Ammon's horn (tissue), 1 donor: ENCODE measurements around the gene CAVIN1.
"Not testable (repeated sequence)": the region's sequence is repeated elsewhere in the genome, so short reads cannot be mapped to it uniquely, and the experiment has no call there.

Experiments used
- DNase-seq: peaks from one replicate; pipeline ENCODE4 v3.0.0-alpha.2; 2016; ENCODE audit warnings: low spot score

The CAVIN1 gene

DNA sequence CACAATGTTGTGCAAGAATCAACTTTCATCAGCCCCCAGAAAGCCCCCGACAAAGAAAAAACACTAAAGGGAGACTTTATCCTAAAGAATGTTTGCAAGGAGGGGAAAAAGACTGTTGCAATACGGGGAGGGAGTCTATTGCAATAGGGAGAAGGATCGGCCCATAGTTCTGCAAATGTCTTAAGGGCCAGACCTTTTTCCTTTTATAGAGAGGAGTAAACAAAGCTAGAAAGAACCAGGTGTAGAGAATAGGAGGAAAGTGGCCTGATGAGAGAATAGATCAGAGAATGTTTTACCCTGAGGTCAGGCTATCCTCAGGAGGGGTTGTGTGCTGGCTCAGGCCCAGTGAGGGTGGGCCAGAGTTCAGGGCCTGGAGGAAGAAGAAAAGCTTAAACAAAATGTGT, 8.7 kb upstream of the CAVIN1 start:
- DNase-seq: no peak

DNA sequence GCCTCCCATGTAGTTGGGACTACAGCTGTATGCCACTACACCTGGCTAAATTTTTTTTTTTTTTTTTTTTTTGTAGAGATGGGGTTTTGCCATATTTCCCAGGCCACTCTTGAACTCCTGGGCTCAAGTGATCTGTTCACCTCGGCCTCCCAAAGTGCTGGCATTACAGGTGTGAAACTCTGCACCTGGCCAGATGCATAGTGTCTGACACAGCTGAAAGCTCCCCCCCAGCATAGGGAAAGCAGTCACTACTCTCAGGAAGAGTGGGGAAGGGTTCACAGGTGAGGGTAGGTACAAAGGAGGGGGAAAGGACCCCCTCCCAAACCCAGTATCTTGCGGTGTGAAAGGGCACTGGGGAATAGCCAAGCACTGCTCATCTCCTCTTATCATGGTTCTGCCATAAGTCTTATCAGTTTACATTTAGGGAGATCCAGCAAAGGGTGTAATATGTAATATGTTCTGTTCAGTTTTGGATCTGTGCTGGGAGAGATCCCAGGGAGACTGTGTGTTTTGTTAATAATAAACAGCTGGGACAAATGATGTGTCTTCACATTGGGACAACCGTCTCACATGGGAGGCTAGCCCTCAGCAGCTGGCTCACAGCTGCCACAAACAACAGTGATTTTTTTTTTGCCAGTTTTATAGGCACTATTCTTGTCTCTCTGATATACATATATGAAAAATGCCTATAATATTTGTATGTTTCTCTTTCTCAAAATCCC, 6.8 kb upstream of the CAVIN1 start:
- no peak for DNase-seq

DNA sequence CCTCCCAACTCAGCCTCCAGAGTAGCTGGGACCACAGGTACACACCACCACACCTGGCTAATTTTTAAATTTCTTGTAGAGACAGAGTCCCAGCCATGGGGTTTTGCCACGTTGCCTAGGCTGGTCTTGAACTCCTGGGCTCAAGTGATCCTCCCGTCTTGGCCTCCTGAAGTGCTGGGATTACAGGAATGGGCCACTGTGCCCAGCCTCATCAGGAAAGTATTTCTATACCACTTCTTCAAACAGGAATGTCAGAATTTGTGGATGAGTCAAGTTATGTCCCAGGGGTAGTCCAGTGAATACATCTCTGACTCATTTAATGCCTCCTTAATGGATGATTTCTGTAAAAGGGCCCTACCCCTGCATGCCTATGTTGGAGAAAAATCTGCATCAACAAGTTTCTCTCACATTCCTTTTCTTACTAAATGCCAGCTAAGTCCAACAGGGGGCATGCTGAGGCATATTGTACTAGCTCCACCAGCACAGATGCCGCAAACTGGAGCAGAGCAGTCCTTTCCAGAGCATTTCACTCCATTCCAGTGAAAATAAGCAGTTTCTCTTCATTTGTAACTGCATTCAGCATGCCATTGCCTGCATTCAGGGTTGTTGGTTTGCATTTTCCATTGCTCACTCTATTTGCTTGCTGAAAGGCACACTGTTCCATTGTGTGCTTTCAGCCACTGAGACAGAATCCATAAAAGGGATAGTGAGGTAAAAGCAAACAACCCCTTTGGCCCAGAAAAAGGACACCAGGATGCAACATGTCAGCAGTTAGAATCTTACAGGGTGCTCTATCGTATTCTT, 5.3 kb upstream of the CAVIN1 start:
- peak; percentile 90 for DNase-seq

DNA sequence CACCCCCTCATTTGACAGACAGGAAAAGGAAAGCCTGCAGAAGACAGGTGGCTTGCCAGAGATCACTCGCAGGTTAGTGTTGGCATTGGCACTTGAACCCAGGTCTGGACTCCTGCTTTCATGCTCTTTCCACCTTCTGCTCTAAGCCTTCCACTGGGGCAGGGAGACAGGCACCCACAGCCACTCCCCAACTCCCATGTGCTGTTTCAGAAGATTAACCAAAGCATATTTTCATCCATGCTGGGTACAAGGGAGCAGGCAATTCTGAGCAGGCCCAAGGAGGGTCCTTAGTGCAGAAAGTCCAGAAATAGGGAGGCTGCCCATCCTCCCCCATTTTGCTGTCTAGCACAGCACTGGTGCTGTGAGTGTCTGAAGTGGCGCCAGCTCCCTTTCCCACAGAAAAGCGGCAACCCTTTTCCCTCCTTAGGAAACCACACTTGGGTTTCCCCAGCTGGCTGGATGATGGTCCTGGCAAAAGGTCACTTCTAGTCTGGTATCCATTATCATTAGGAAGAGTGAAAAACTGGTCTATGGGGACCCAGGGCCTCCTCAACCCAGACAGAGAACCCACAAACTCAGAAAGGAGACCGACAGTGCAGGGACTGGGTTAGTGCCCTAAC, 2.0 kb upstream of the CAVIN1 start:
- no peak for DNase-seq

DNA sequence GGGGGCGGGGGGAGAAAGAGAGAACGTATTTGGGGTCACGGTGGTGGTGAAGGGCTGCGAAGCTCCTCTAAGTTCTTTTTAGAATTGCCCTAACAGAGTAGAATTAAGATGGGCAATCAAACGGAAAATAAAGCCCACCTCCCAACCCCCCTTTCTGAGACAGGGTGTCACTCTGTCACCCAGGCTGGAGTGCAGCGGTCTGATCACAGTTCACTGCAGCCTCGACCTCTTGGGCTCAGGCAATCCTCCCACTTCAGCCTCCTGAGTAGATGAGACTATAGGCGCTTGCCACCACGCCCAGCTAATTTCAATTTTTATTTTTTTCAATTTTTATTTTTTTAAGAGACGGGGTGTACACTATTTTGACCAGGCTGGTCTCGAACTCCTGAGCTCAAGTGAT, 710 bp upstream of the CAVIN1 start:
- no peak for DNase-seq

DNA sequence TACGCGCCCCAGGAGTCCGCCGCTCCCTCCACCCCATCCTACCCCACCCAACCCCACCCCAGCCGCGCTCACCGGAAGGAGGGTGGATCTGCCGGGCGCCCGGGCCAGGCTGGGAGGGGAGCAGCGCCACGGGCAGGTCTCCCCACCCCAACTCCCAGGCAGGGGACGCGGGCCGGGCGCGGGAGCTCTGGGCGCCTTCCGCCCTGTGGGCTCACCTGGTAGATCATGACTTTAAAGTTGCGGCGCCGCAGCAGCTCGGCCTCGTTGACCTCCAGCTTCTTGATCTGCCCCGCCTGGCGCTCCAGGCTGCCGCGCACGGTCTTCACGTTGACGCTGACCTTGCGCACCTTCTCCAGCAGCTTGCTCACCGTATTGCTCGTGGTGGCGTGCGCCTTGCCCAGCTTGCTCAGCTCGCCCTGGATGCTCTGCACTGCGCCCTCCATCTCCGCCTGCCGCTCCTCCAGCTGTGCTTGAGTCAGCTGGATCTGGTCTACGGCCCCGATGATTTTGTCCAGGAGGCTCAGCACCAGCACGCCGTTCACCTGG, 571 bp downstream of the CAVIN1 start:
- DNase-seq: no peak

DNA sequence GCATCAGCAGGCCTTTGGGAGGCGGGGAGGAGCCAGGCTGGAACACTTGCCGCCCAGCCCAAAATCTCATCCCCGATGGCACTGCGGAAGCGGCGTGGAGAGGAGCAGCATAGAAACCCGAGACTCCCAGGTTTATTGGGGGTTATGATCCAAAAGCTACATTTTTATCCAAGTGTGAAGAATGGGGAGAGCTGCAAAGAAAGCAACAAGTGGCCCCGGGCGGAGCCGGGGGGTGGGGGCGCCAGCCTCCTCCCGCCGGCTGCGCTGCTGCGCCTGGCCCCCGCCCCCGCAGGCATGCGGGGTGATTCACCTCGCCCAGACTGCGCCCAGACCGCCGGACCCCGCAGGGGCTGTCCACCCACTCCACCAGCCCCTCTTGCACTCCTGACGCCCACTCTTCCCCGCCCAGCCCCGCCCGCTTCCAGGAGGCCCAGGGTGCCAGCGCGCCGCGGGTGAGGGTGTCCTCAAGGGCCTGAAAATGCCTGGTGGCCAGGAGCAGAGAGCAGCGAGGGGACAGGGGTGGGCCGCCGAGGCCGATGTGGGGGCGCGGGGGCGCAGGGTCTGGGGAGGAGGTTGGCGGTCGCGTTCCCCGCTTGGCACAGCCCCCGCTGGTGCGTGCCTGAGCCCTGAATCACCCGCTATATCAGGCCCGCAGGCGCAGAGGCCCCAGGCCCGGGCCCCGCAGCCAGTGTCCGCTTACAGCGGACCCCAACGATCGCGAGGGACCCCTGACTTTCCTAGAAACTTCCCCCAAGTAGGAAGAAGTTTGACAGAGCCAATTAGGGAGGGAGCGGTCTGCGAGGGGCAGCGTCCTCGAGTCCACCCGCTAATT, 1.3 kb downstream of the CAVIN1 start:
- no peak for DNase-seq

DNA sequence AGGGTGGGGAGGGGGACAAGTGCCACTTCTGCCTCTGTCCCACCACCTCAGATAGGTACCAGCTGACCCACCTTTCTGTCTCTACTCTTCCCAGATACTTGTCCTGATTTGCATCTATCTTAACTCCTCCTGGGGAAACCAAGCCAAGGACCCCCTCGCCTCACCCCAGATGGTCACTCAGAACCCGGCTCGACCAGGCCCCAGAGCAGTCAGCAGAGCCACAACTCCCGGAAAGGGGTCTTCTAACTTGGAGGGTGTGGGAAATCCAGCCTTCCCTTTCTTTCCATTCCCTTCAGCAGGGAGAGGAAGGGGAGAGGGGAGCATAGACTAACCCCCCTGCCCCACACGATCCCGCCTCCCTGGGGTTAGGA, 1.9 kb downstream of the CAVIN1 start:
- no peak for DNase-seq

DNA sequence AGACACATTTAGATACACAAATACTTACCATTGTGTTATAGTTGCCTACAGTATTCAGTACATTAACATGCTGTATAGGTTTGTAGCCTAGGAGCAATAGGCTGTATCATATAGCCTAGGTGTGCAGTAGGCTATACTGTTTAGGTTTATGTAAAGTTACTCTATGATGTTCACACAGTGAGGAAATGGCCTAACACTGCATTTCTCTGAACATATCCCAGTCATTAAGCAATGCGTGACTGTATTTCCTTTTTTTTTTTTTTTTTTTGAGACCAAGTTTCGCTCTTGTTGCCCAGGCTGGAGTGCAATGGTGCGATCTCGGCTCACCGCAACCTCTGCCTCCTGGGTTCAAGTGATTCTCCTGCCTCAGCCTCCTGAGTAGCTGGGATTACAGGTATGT, 5.1 kb downstream of the CAVIN1 start:
- DNase-seq: not testable (repeated sequence)

DNA sequence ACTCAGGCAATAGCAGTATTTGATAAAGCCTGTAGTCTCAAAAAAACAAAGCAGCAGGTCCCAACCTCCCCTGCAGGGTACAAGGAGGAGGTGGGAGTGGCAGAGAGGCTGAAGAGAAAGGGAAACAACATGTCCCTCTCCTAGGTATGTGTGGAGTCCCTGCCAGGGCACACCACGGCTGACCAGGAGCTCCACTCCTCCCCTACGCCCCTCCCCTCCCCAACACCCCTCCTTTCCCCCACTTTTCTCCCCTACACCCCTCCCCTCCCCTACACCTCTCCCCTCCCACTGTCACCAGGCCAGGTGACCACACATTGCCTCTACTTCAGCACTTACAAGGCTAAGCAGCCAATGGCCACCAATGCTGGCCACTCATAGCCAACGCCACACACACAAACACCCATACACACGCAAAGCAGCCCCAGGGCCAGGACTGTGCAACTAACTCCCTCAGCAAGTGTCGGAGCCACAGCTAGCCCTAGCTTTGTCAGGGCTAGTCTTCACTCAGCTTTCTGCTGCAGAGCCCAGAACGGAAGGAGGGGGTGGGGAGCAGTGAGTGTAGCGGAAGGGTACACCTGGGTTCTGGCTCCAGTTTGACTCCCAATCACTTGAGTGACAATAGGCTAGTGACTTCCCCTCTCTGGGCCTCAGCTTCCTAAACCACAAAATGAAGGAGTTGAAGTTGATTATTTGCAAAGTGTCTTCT, 8.2 kb downstream of the CAVIN1 start:
- no peak for DNase-seq

DNA sequence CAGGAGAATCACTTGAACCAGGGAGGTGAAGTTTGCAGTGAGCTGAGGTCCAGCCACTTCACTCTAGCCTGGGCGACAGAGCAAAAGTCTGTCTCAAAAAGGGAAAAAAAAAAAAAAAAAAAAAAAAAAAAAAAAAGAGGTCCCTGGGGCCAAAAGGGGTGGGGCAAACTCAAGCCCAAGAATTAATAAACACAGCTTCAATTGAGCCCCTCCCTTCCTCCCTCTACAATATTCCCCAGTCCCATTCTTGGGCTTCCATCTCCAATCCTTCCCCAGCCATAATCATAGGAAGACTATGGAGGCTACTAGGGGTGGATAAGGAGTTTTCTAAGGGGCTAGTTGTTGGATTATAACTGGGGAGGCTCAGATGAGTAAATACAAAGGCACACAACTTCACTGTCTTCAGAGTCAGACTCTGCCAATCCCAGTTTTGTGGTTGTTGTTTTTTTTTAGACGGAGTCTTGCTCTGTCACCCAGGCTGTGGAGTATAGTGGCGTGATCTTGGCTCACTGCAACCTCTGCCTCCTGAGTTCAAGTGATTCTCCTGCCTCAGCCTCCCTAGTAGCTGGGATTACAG, 9.5 kb downstream of the CAVIN1 start:
- no peak for DNase-seq

DNA sequence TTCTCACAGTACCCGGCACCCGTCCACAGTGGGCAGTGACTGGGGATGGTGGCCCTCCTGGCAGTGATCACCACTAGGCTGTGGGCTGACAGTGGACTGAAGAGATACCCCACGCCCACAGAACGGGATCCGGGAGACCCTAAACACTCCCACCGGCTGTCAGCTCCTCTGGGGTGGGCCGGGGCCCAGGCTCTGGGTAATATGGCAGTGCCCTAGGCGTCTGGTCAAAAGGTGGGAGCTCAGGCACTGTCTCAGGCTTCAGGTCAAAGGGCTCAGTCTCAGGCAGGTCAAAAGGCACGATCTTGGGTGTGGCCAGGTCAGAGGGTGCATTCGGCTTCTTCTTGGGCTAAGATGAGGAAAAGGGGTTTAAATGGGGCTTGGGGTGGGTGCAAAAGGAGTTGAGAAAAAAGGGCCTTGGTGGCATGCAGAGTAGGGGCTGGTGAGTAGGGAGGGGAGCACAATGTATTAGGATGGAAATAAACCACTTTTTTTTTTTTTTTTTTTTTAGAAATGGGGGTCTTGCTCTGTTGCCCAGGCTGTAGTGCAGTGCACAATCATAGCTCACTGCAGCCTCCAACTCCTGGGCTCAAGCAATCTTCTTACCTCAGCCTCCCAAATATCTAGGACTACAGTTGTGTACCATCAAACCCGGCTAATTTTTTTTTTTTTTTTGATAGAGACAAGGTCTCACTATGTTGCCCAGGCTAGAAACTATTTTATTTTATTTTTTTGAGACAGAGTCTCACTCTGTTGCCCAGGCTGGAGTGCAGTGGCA, 11.0 kb downstream of the CAVIN1 start:
- no peak for DNase-seq

DNA sequence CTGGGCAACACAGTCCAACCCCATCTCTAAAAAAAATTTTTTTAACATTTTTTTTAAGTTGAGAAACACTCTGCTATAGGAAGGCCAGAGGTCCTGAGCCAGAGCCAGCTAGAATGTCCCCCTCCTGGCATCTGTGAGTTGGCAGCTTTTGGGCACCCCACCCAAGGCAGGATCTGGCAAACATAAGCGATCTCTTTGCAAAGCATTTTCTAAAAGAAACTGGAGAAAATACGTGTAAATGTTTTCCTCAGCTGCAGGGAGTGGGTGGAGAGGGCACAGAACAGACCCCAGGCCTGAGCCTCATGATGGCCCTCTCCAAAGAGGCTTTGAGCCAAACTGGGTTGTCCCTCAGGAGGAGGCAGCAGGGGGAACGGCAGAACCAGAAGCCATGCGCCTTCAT, 11.7 kb downstream of the CAVIN1 start:
- no peak for DNase-seq

DNA sequence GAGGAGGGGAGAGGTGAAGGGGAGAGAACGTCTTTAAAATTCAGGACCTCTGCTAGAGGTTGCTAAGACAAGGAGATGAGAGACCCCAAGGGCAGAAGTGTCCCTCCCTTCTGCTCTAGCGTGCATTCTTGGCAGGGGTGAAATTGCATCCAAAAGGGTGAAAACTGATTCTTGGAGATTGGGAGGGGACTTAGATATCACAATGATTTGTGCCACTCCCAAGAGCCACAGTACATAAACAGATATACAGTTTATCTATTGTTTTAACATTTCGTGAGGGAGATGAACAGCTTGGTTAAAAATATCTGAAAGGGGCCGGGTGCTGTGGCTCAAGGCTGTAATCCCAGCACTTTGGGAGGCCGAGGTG, 12.8 kb downstream of the CAVIN1 start:
- DNase-seq: no peak

DNA sequence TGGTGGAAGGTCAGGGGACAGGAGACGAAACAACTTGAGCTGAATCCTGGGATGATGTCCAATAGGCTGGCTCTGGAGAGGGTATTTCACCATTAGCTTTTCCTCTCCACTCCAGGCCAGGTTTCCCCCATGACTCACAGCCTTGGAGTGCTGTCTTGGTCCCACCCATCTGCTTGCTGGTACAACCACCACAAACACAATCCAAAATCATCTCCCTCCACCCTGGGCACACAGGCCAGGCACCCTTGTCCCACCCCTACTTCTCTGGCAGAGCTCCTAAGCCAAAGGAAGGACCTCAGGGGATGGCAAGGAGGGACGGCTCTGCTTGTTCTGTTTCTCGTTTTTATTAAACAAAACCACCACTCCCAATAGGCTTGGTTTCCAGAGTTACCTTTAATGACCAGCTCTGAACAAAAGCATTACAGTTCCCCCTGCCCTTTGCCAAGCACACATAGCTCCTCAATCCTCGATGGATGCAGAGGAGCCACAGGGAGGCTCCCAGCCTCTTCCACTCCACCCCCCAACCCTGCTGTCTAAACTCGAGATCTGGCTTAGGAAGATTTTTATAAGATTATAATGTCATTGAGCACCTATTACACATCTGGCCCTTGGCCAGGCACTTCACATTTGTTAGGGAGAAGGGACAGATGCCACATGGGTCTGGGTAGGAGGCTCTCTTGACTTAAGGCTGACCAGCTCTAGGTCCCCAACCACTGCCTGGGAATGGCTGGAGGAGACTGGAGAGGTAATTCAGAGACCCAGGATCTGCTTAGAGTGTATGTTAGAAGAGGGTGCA, 13.3 kb downstream of the CAVIN1 start:
- DNase-seq: no peak

DNA sequence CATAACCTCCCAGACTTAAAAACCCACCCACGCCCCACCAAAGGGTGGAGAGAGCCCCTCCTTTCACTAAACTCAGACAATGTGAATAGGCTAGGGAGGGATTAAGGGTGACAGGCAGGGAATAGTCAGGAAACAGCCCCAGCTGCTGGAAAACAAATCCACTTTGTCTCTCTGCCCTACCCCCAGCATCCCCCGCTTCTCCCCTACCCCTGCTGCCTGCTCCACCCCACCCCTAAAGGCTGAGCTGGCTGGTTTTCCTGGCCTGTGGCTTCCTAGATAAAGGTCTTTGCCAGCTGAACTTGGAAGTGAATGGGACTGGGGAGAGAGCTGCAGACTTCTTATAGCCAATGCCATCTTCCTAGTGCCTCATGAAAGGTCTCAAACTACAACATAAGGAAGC, 15.0 kb downstream of the CAVIN1 start:
- DNase-seq: peak; percentile 94

DNA sequence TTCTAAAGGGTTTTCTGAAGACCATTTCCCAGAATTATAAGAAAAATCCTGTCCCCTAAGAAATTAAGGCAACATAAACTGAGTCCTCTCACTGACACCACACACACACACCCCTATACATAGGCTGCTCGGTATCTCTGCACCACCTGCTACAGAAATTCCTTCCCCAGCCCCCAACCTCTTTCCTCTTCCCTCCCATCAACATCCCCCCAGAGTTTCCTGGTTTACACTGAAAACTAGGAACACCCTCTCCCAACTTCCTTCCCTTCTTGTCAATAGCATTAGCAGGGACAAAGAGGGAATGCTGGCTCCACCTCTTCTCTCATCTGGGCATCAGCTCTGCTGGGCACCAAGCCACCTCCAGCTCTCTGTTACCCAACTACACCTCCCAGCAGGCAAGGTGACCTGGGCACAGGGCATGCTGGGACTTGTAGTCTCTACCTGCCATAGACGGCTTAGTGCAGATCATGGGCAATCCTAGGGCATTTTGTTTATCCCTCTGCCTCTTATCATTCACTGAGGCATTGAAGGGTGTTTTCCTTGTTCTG, 15.7 kb downstream of the CAVIN1 start:
- DNase-seq: peak; percentile 93

DNA sequence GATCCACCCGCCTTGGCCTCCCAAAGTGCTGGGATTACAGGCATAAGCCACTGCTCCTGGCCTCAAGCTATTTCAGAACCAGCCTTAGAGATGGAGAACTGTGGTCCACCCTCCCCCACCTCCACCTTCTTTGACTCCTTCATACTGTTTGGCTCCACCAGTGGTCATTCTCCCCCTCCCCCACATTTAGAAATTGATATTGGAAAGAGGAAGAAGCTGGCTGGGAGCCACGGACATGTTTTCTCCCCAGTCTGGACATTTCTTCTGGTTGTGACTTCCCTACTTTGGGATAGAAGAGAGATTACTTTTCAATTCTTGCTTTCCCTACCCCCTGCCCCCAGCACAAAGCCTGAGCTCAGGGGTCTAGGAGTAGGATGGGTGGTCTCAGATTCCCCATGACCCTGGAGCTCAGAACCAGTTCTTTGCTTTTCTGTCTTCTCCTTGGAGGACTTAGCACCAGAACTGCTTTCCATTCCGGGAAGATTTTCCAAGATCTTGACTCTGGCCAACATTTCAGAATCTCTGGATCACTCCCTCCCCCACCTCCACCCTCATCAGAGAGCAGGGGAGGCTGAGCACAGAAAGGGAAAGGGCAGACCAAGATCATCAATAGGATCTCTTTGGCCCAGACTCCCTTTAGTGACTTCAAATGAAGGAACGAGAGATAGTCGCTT, 16.3 kb downstream of the CAVIN1 start:
- DNase-seq: no peak
